ENCODE results near the gene HMCES.

Gene HMCES

DNA sequence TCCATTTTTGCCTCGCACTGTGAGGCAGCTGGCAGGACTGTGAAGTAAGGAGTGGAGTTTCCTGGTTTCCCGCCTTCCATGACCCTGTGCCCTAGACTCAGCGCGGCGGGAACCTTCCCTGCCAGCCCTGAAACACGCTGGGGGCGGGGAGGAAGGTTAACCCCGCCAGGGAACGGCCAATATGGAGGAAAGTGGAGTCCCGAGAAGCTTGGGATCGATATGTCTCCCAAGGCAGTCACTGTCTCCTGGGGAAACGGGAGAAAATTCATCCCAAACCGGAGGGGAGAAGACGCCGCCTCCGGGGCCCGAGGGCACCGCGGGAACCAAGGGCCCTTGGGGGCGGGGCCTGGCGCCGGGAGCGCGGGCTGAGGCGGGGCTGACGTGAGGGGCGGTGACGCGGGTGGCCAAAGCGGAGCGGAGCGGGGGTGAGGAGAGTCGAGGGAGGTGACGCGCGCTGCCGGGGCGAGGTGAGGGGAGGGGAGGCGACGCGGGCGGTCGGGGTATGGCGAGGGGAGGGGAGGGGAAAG is at the start of gene HMCES:
HMCES (plus strand) TSS at position 432 of the 527 bp plus-strand sequence. CDS start 863 bp downstream, outside the sequence.
- TF ChIP-seq CTCF (IDR thresholded peaks at IDR 0.05; ENCODE audit: insufficient read depth, low read depth, low read length, missing control alignments) = no peak
- peak within 1 kb of the TSS; percentile 89 for H3K4me3 ChIP-seq (ENCODE audit: low read length)
- peak; percentile 90 for DNase-seq (ENCODE audit: low read depth)

DNA sequence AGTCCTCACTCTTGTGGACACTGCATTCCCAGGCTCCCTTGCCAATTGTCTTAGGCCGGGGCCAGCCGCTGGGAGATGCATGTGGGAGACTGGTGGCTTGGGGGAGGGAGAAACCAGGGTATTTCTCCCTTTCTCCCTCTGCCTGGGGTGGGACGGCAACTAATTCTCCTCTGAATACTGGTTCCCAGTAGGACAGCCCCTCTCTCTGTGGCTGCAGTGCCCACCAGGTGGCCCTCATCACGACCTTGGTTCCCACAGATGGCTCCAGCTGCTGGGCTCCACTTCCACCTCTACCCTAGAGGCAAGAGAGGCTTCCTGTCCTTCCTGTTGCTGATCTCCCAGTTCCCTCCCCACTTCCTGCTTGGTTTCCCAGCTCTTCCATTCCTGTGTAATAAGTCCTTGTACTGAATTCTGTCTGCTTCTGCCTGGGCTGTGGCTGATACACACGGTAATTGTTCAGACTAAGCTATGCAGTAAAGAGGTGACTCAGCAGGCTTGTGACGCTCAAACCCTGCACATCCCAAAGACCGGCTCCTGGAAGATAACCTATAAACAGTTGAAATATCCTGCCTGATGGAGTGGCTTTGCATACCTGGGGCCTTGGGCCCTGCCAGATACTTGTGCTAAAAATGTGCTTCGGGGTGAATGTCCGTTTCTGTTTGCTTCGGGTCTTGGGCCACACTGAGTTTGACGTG is 49.6 kb upstream of the HMCES start:
- DNase-seq (ENCODE audit: low read depth) = peak; percentile 86

DNA sequence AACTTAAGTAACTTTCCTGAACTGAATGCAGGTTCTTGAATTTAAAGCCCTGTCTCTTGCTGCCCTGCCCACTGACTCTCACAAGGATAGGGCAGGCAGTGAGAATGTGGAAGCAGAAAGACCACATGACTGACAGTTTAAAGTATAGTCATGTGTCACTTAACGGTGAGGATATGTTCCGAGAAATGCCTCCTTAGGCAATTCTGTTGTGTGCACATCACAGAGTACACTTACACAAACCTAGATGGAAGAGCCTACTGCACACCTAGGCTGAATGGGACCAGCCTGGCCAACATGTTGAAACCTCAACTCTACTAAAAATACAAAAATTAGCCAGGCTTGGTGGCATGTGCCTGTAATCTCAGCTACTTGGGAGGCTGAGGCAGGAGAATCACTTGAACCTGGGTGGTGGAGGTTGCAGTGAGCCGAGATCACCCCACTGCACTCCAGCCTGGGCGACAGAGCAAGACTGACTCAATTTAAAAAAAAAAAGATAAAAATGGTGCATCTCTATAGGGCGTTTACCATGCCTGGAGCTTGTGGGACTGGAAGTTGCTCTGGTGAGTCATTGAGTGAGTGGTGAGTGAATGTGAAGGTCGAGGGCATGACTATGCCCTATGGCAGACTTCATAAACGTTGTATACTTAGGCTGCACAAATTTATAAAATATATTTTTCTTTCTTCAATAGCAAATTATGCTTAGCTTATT is 48.2 kb upstream of the HMCES start:
- H3K4me3 ChIP-seq (ENCODE audit: low read length) = no peak overlapping the region
- TF ChIP-seq CTCF (IDR thresholded peaks at IDR 0.05; ENCODE audit: insufficient read depth, low read depth, low read length, missing control alignments) = no peak
- peak; percentile 96 for DNase-seq (ENCODE audit: low read depth)

More for the DNA sequence above, 49.6 kb upstream of the HMCES start:
- H3K4me3 ChIP-seq (ENCODE audit: low read length) = no peak overlapping the region
- TF ChIP-seq CTCF (IDR thresholded peaks at IDR 0.05; ENCODE audit: insufficient read depth, low read depth, low read length, missing control alignments) = peak; percentile 16

- DNase-seq (ENCODE audit: low read depth) = peak; percentile 62
- no peak overlapping the region for H3K4me3 ChIP-seq (ENCODE audit: low read length)
- TF ChIP-seq CTCF (IDR thresholded peaks at IDR 0.05; ENCODE audit: insufficient read depth, low read depth, low read length, missing control alignments) = no peak
These were observed 47.1 kb upstream of the HMCES start for GRCh38 chr3:129231331-129232119.

GRCh38 chr3:129233538-129233937 is 45.1 kb upstream of the HMCES start:
- TF ChIP-seq CTCF (IDR thresholded peaks at IDR 0.05; ENCODE audit: insufficient read depth, low read depth, low read length, missing control alignments) = no peak
- DNase-seq (ENCODE audit: low read depth) = no peak
- no peak overlapping the region for H3K4me3 ChIP-seq (ENCODE audit: low read length)

- no peak overlapping the region for H3K4me3 ChIP-seq (ENCODE audit: low read length)
- TF ChIP-seq CTCF (IDR thresholded peaks at IDR 0.05; ENCODE audit: insufficient read depth, low read depth, low read length, missing control alignments) = no peak
- DNase-seq (ENCODE audit: low read depth) = no peak
These were observed 44.2 kb upstream of the HMCES start for GRCh38 chr3:129234441-129234840.
